H1 (cell line): ENCODE results near the gene SLX9. TPM values are rescaled to one million over a fixed set of nuclear protein-coding genes. Genes with fewer than 3 reads are reported as not detected.

ENCODE experiments used
- CTCF ChIA-PET: fragments of 300-600 bp; sonication (Branson Sonifier 250); formaldehyde crosslinking; loops from one replicate; lab custom pipeline; 2021; ENCODE audit not compliant: partially characterized antibody; lab: Charles Lee
- POLR2A ChIA-PET: fragments of 300-600 bp; sonication (Branson Sonifier 250); formaldehyde crosslinking; loops from one replicate; lab custom pipeline; 2021; ENCODE audit warnings: inconsistent platforms; ENCODE audit not compliant: partially characterized antibody; lab: Charles Lee
- DNase-seq, 2 experiments: peaks; one replicate each; pipeline versions ENCODE4 v3.0.0 to v3.0.0-alpha.2; 2010 to 2022; ENCODE audit warnings: low spot score in 2 of 2, low read depth in 1 of 2, mixed read lengths in 1 of 2
- FAIRE-seq: peaks from 2 replicates; lab custom pipeline; 2011; peaks lifted over from hg19 to GRCh38; lab: Jason Lieb, UNC
- H2AFZ ChIP-seq: 2 replicates; pipeline ENCODE4 v1.8.1; 2012; ENCODE audit warnings: low read length, inconsistent platforms
- H2AK5ac ChIP-seq: 2 replicates; pipeline ENCODE4 v1.6.1; 2013; ENCODE audit warnings: low read depth, low read length
- H2BK120ac ChIP-seq: replicated peaks from 2 replicates; pipeline ENCODE3; 2013; ENCODE audit warnings: low read depth, low read length, inconsistent platforms
- H2BK12ac ChIP-seq: 2 replicates; pipeline ENCODE4 v1.6.1; 2013; ENCODE audit warnings: low read depth, low read length
- H2BK15ac ChIP-seq: 2 replicates; pipeline ENCODE4 v1.6.1; 2013; ENCODE audit warnings: low read length
- H2BK20ac ChIP-seq: 2 replicates; pipeline ENCODE4 v1.6.1; 2013; ENCODE audit warnings: low read length
- H2BK5ac ChIP-seq: 2 replicates; pipeline ENCODE4 v1.6.1; 2013; ENCODE audit warnings: low read depth, low read length
- H3K14ac ChIP-seq: 2 replicates; pipeline ENCODE4 v1.6.1; 2013; ENCODE audit warnings: inconsistent platforms; ENCODE audit not compliant: insufficient read length
- H3K18ac ChIP-seq: 2 replicates; pipeline ENCODE4 v1.6.1; 2013; ENCODE audit warnings: low read length; ENCODE audit errors: extremely low read depth
- H3K23ac ChIP-seq: 2 replicates; pipeline ENCODE4 v1.6.1; 2013; ENCODE audit warnings: inconsistent platforms; ENCODE audit not compliant: insufficient read length
- H3K23me2 ChIP-seq: 2 replicates; pipeline ENCODE4 v1.6.1; 2013; ENCODE audit warnings: low read depth, low read length
- H3K27ac ChIP-seq: 2 replicates; pipeline ENCODE4 v1.6.1; 2011; ENCODE audit warnings: low read depth, low read length, inconsistent platforms
- H3K27me3 ChIP-seq, 4 experiments: replicated peaks in 1 of 4; 1 replicate in 1 of 4; 2 replicates in 3 of 4; pipeline versions ENCODE4 v1.6.1 to v1.8.1; 2011 to 2013; ENCODE audit warnings: low read length in 3 of 4, mild to moderate bottlenecking in 3 of 4, inconsistent platforms in 2 of 4, mixed read lengths in 2 of 4, moderate library complexity in 1 of 4; ENCODE audit not compliant: control insufficient read depth in 3 of 4, insufficient read depth in 3 of 4; ENCODE audit errors: extremely low read depth in 1 of 4
- H3K36me3 ChIP-seq, 4 experiments: 2 replicates each; pipeline versions ENCODE4 v1.6.1 to v1.8.1; 2011 to 2013; ENCODE audit warnings: mild to moderate bottlenecking in 4 of 4, low read length in 3 of 4, moderate library complexity in 2 of 4, control low read depth in 1 of 4, inconsistent platforms in 1 of 4; ENCODE audit not compliant: insufficient read depth in 4 of 4, control insufficient read depth in 2 of 4
- H3K4ac ChIP-seq: replicated peaks from 2 replicates; pipeline ENCODE3; 2013; ENCODE audit warnings: low read length, low read depth, mixed read lengths, inconsistent platforms; ENCODE audit not compliant: insufficient read length
- H3K4me1 ChIP-seq, 4 experiments: replicated peaks in 1 of 4; 1 replicate in 1 of 4; 2 replicates in 3 of 4; pipeline versions ENCODE4 v1.6.1 to v1.8.1; 2011 to 2013; ENCODE audit warnings: low read length in 3 of 4, inconsistent platforms in 2 of 4, mixed read lengths in 1 of 4; ENCODE audit not compliant: insufficient read depth in 4 of 4, control insufficient read depth in 3 of 4
- H3K4me2 ChIP-seq, 2 experiments: 2 replicates each; pipeline versions ENCODE4 v1.6.1 to v1.8.1; 2011 to 2013; ENCODE audit warnings: low read depth in 2 of 2, low read length in 2 of 2, control low read depth in 1 of 2, inconsistent platforms in 1 of 2, mild to moderate bottlenecking in 1 of 2; ENCODE audit not compliant: insufficient read depth in 1 of 2
- H3K4me3 ChIP-seq, 4 experiments: fragments of 200-600, 300-600 bp in 1 of 4; sonication (generic), shearing (Covaris generic), sonication (Bioruptor Twin) in 1 of 4; 2 replicates each; pipeline versions ENCODE4 v1.5.1 to v1.8.1; 2011 to 2016; ENCODE audit warnings: low read length in 4 of 4, low read depth in 3 of 4, control low read depth in 2 of 4, inconsistent platforms in 2 of 4, mild to moderate bottlenecking in 2 of 4, mixed read lengths in 1 of 4, moderate library complexity in 1 of 4; ENCODE audit not compliant: insufficient read depth in 2 of 4; ENCODE audit errors: extremely low read depth in 1 of 4
- H3K56ac ChIP-seq: replicated peaks from 2 replicates; pipeline ENCODE3; 2013; ENCODE audit warnings: low read depth, mild to moderate bottlenecking, mixed read lengths, low read length, inconsistent platforms; ENCODE audit not compliant: insufficient read length
- H3K79me1 ChIP-seq: 2 replicates; pipeline ENCODE4 v1.6.1; 2013; ENCODE audit warnings: low read depth, low read length, control low read depth
- H3K79me2 ChIP-seq, 2 experiments: 2 replicates each; pipeline versions ENCODE4 v1.6.1 to v1.8.1; 2012 to 2013; ENCODE audit warnings: low read length in 2 of 2, mild to moderate bottlenecking in 2 of 2, inconsistent platforms in 1 of 2; ENCODE audit not compliant: insufficient read depth in 2 of 2, control insufficient read depth in 1 of 2
- H3K9ac ChIP-seq, 4 experiments: replicated peaks in 1 of 4; 1 replicate in 1 of 4; 2 replicates in 3 of 4; pipeline versions ENCODE4 v1.6.1 to v1.8.1; 2011 to 2013; ENCODE audit warnings: low read depth in 3 of 4, low read length in 3 of 4, control low read depth in 2 of 4, mild to moderate bottlenecking in 2 of 4, moderate library complexity in 2 of 4, inconsistent platforms in 1 of 4; ENCODE audit errors: extremely low read depth in 1 of 4
- H3K9me3 ChIP-seq, 2 experiments: 2 replicates each; pipeline versions ENCODE4 v1.6.1 to v1.8.1; 2012 to 2013; ENCODE audit warnings: mild to moderate bottlenecking in 2 of 2, moderate library complexity in 2 of 2, control low read depth in 1 of 2, inconsistent platforms in 1 of 2, low read depth in 1 of 2, low read length in 1 of 2, mixed read lengths in 1 of 2; ENCODE audit not compliant: insufficient read depth in 2 of 2
- H4K20me1 ChIP-seq, 2 experiments: replicated peaks in 1 of 2; 2 replicates each; pipeline versions ENCODE3 to v1.8.1; 2011 to 2013; ENCODE audit warnings: inconsistent platforms in 2 of 2, low read length in 2 of 2, mild to moderate bottlenecking in 1 of 2; ENCODE audit not compliant: insufficient read depth in 2 of 2, control insufficient read depth in 1 of 2
- H4K5ac ChIP-seq: 2 replicates; pipeline ENCODE4 v1.6.1; 2013; ENCODE audit warnings: low read length, low read depth, mixed read lengths, inconsistent platforms; ENCODE audit not compliant: insufficient read length
- H4K8ac ChIP-seq: 2 replicates; pipeline ENCODE4 v1.8.0; 2013; ENCODE audit warnings: mild to moderate bottlenecking, moderate library complexity, low read length, inconsistent platforms; ENCODE audit not compliant: insufficient read depth; ENCODE audit errors: extremely low read depth
- H4K91ac ChIP-seq: replicated peaks from 2 replicates; pipeline ENCODE3; 2013; ENCODE audit warnings: low read length, mixed read lengths, inconsistent platforms; ENCODE audit not compliant: insufficient read length
- BACH1 ChIP-seq: IDR thresholded peaks from 2 replicates; pipeline ENCODE4 v1.6.1; 2012; ENCODE audit warnings: low read length, improper control_type of control experiment
- BCL11A ChIP-seq, 2 experiments: IDR thresholded peaks; one replicate each; pipeline ENCODE4 v1.6.1; 2011; ENCODE audit warnings: low read depth in 2 of 2, low read length in 2 of 2, mild to moderate bottlenecking in 2 of 2
- BRCA1 ChIP-seq: IDR thresholded peaks from 2 replicates; pipeline ENCODE4 v1.6.1; 2012; ENCODE audit warnings: low read depth, low read length, improper control_type of control experiment
- CHD2 ChIP-seq: IDR thresholded peaks from 2 replicates; pipeline ENCODE4 v1.6.1; 2012; ENCODE audit warnings: low read length, improper control_type of control experiment
- EGR1 ChIP-seq: IDR thresholded peaks from 2 replicates; pipeline ENCODE4 v1.6.1; 2011; ENCODE audit warnings: low read depth, low read length, borderline replicate concordance
- FOSL1 ChIP-seq: IDR thresholded peaks from 2 replicates; pipeline ENCODE4 v1.6.1; 2011; ENCODE audit warnings: mild to moderate bottlenecking, low read depth, low read length, moderate library complexity; ENCODE audit not compliant: insufficient read depth
- HDAC2 ChIP-seq, 2 experiments: fragments of 300-600 bp in 1 of 2; sonication (generic) in 1 of 2; IDR thresholded peaks; 2 replicates each; pipeline ENCODE4 v1.6.1; 2011 to 2012; ENCODE audit warnings: low read depth in 2 of 2, low read length in 2 of 2, mild to moderate bottlenecking in 2 of 2, moderate library complexity in 2 of 2, borderline replicate concordance in 1 of 2, inconsistent platforms in 1 of 2
- MAFK ChIP-seq: IDR thresholded peaks from 2 replicates; pipeline ENCODE4 v1.6.1; 2012; ENCODE audit warnings: low read depth, mild to moderate bottlenecking, improper control_type of control experiment, low read length
- RFX5 ChIP-seq: IDR thresholded peaks from 2 replicates; pipeline ENCODE4 v1.6.1; 2011; ENCODE audit warnings: low read depth, low read length, improper control_type of control experiment, borderline replicate concordance
- SIN3A ChIP-seq, 2 experiments: IDR thresholded peaks in 1 of 2; conservative IDR thresholded peaks in 1 of 2; 2 replicates each; pipeline ENCODE4 v1.6.1; 2011 to 2012; ENCODE audit warnings: low read length in 2 of 2, improper control_type of control experiment in 1 of 2, low read depth in 1 of 2, mild to moderate bottlenecking in 1 of 2
- SIRT6 ChIP-seq: IDR thresholded peaks from one replicate; pipeline ENCODE4 v1.7.1; 2012; ENCODE audit warnings: low read length, inconsistent platforms
- SRF ChIP-seq: IDR thresholded peaks from 2 replicates; pipeline ENCODE4 v1.6.1; 2011; ENCODE audit warnings: mild to moderate bottlenecking, low read depth, low read length, moderate library complexity
- TEAD4 ChIP-seq: IDR thresholded peaks from 2 replicates; pipeline ENCODE4 v1.6.1; 2012; ENCODE audit warnings: low read depth, low read length, inconsistent platforms, mixed read lengths
- YY1 ChIP-seq: IDR thresholded peaks from 2 replicates; pipeline ENCODE4 v1.6.1; 2011; ENCODE audit warnings: low read depth, mild to moderate bottlenecking, low read length
- WGBS, 2 experiments: shearing (Covaris generic) in 1 of 2; methylation state at CpG; one replicate each; pipeline versions ENCODE4 v1.1.6 to v1.1.7; 2013 to 2015; ENCODE audit warnings: low lambda C conversion rate in 2 of 2, mixed read lengths in 2 of 2, inconsistent platforms in 1 of 2, low coverage in 1 of 2, missing lambda C conversion rate in 1 of 2; ENCODE audit not compliant: insufficient replicate concordance in 2 of 2, insufficient coverage in 1 of 2, insufficient read length in 1 of 2; ENCODE audit errors: extremely low coverage in 1 of 2, missing lambda C conversion rate in 1 of 2; 5-methylcytosine and 5-hydroxymethylcytosine counted together
- polyA plus RNA-seq, 7 experiments: library from polyadenylated mRNA; depleted of rRNA in 3 of 7; stranded (reverse) in 5 of 7; unstranded in 2 of 7; fragments of >200 nt in 5 of 7; fragments of 200-250 nt in 2 of 7; gene quantifications; 1 replicate in 5 of 7; 2 replicates in 1 of 7; 4 replicates in 1 of 7; pipeline versions ENCODE4 v1.2.1 to v1.2.3, GENCODE V29; 2011 to 2013; ENCODE audit warnings: missing spikeins in 2 of 7, mixed read lengths in 2 of 7
- total RNA-seq: library from RNA; stranded (reverse); fragmentation: NEBNext Ultra II Directional; extraction: Animal tissue kit (Norgen Biotek cat#: 25700); gene quantifications from 2 replicates; pipeline ENCODE4 v1.2.1, GENCODE V29; 2021

SLX9 gene
- total and polyA plus RNA-seq, 2 of the 8 experiments (the other 6 are each of a cell fraction or from before 2014, with no cell fraction given), result 17.7 to 57.3 TPM

- Histone ChIP-seq H3K56ac (no peak overlapping the region), H3K14ac (no peak overlapping the region), H3K27me3 (peaks cover 0 to 2% (median under 1%) of the 10 kb centered on the region in 4 experiments; a peak in 1 of 7 replicates), H3K23me2 (peaks cover 6% of the 10 kb centered on the region; the same call in 1 of the 2 replicates), H3K9me3 (no peaks in the 10 kb centered on the region; a peak in 1 of 4 replicates), H2BK120ac (no peak overlapping the region), H2BK5ac (no peak overlapping the region), H3K79me2 (no peaks in the 10 kb centered on the region), H3K4ac (no peak overlapping the region), H2BK20ac (no peak overlapping the region), H2AFZ (no peak overlapping the region), H3K4me1 (peaks cover 0 to 9% (median 0%) of the 10 kb centered on the region in 4 experiments; a peak in 3 of 7 replicates), H2BK12ac (no peak overlapping the region), H4K5ac (no peak overlapping the region), H3K79me1 (no peaks in the 10 kb centered on the region), H3K9ac (no peak overlapping the region), H3K36me3 (no peaks in the 10 kb centered on the region; a peak in 1 of 8 replicates), H4K8ac (no peak overlapping the region), H3K27ac (no peak overlapping the region), H2BK15ac (no peak overlapping the region), H4K20me1 (peaks cover 0 to 11% of the 10 kb centered on the region in 2 experiments), H4K91ac (no peak overlapping the region), H3K18ac (no peak overlapping the region), H2AK5ac (0 out of 2 replicates have a peak overlapping the region, but pooled peaks have one; percentile 17), H3K23ac (no peak overlapping the region), H3K4me3 (no peak overlapping the region), H3K4me2 (no peak overlapping the region)
- FAIRE-seq, result no peak
- no peak for DNase-seq
- POLR2A ChIA-PET, result no interaction called here
- 82% methylated on average over 22 of the region's 22 CpGs; no CpG with 5 or more reads in 1 of the 2 experiments for WGBS, 2 experiments
- CTCF ChIA-PET, result no interaction called here
- TF ChIP-seq FOSL1 (no peak), RFX5 (no peak), MAFK (no peak), YY1 (no peak), SRF (no peak), BACH1 (no peak), BCL11A (IDR thresholded peaks at IDR 0.05; ENCODE audit: low read depth in 2 of 2, low read length in 2 of 2) (no peak), HDAC2 (IDR thresholded peaks at IDR 0.05; ENCODE audit: borderline replicate concordance in 1 of 2, low read depth in 2 of 2, low read length in 2 of 2) (no peak), CHD2 (no peak), SIRT6 (no peak), SIN3A (conservative IDR thresholded peaks at IDR 0.05 in 1 of 2, IDR thresholded peaks at IDR 0.05 in 1 of 2; ENCODE audit: low read depth in 1 of 2, low read length in 2 of 2) (no peak), BRCA1 (no peak), TEAD4 (no peak), EGR1 (no peak)
These were observed 36.1 kb upstream of the SLX9 start for GRCh38 chr21:44903689-44904088.
